ENCODE results near the gene COA4. TPM values are rescaled to one million over a fixed set of nuclear protein-coding genes. Genes with fewer than 3 reads are reported as not detected.

The COA4 gene
- polyA plus RNA-seq, 3 donors, result 46.6 to 57.7 (median 53.4) TPM

GRCh38 chr11:73916435-73916834, 39.8 kb upstream of the COA4 start:
- intact Hi-C loops (cut with micrococcal nuclease), result no loop called here

GRCh38 chr11:73914284-73914683, 37.6 kb upstream of the COA4 start:
- H3K4me1 ChIP-seq (ENCODE audit: control insufficient read depth in 1 of 2, insufficient read depth in 2 of 2, low read length in 2 of 2), result peaks cover 20 to 21% of the 10 kb centered on the region in 2 donors
- DNase-seq, result no peak
- Mint-ChIP-seq H3K4me1 (peaks cover 18% of the 10 kb centered on the region), H3K36me3 (peaks cover 63 to 82% of the 10 kb centered on the region in 2 donors), H3K4me3 (no peak overlapping the region), H3K9me3 (no peaks in the 10 kb centered on the region), H3K27me3 (ENCODE audit: low read depth in 3 of 3) (peaks cover 0 to 4% (median 3%) of the 10 kb centered on the region in 3 donors), H3K27ac (peak overlapping the region in 1 of 7 donors; percentile 34)
- no peak overlapping the region for H3K9ac ChIP-seq (ENCODE audit: insufficient read depth, low read length, poor library complexity, severe bottlenecking)
- no peak overlapping the region for H3K4me3 ChIP-seq (replicated peaks in 1 of 3; ENCODE audit: low read depth in 2 of 3, low read length in 3 of 3)
- H3K27ac ChIP-seq (ENCODE audit: low read depth in 1 of 2, low read length in 2 of 2), result no peak overlapping the region
- 100% methylated on average over 3 of the region's 4 CpGs for WGBS (ENCODE audit: insufficient coverage)
- no peak overlapping the region for H2AFZ ChIP-seq (ENCODE audit: insufficient read depth, low read depth, low read length, poor library complexity, severe bottlenecking)
- TF ChIP-seq CTCF (IDR thresholded peaks at IDR 0.05), result no peak
- H3K9me3 ChIP-seq (replicated peaks in 1 of 2; ENCODE audit: control insufficient read depth in 1 of 2, insufficient read depth in 1 of 2, low read length in 2 of 2), result no peaks in the 10 kb centered on the region
- no peaks in the 10 kb centered on the region for H4K20me1 ChIP-seq (ENCODE audit: insufficient read depth, low read length)
- intact Hi-C loops (cut with micrococcal nuclease), result no loop called here
- H3K4me2 ChIP-seq (replicated peaks; ENCODE audit: extremely low read depth, low read length, poor library complexity, severe bottlenecking), result no peak overlapping the region
- no peaks in the 10 kb centered on the region for H3K27me3 ChIP-seq (ENCODE audit: control insufficient read depth in 2 of 2, insufficient read depth in 2 of 2, low read length in 2 of 2)
- no peaks in the 10 kb centered on the region for H3K79me2 ChIP-seq (ENCODE audit: insufficient read depth, low read length)
- peaks cover 49 to 72% of the 10 kb centered on the region in 2 donors for H3K36me3 ChIP-seq (replicated peaks in 1 of 2; ENCODE audit: control insufficient read depth in 1 of 2, insufficient read depth in 2 of 2, low read length in 2 of 2)

More at GRCh38 chr11:73916435-73916834, 39.8 kb upstream of the COA4 start:
- no peaks in the 10 kb centered on the region for H3K27me3 ChIP-seq (ENCODE audit: control insufficient read depth in 2 of 2, insufficient read depth in 2 of 2, low read length in 2 of 2)
- no peak for DNase-seq
- no peak overlapping the region for H3K9ac ChIP-seq (ENCODE audit: insufficient read depth, low read length, poor library complexity, severe bottlenecking)
- peaks cover 58 to 75% of the 10 kb centered on the region in 2 donors for H3K36me3 Mint-ChIP-seq
- peak overlapping the region in 1 of 7 donors; percentile 57 for H3K27ac Mint-ChIP-seq
- no peaks in the 10 kb centered on the region for H3K9me3 ChIP-seq (replicated peaks in 1 of 2; ENCODE audit: control insufficient read depth in 1 of 2, insufficient read depth in 1 of 2, low read length in 2 of 2)
- H3K27ac ChIP-seq (ENCODE audit: low read depth in 1 of 2, low read length in 2 of 2), result peak overlapping the region in 1 of 2 donors; percentile 3
- H3K79me2 ChIP-seq (ENCODE audit: insufficient read depth, low read length), result no peaks in the 10 kb centered on the region
- no CpG with 5 or more reads among the region's 1 CpG for WGBS (ENCODE audit: insufficient coverage)
- H3K4me1 ChIP-seq (ENCODE audit: control insufficient read depth in 1 of 2, insufficient read depth in 2 of 2, low read length in 2 of 2), result peaks cover 20 to 21% of the 10 kb centered on the region in 2 donors
- H3K27me3 Mint-ChIP-seq (ENCODE audit: low read depth in 3 of 3), result peaks cover 0 to 3% (median 3%) of the 10 kb centered on the region in 3 donors
- H3K4me3 Mint-ChIP-seq, result no peak overlapping the region
- H3K4me1 Mint-ChIP-seq, result peaks cover 18% of the 10 kb centered on the region
- H4K20me1 ChIP-seq (ENCODE audit: insufficient read depth, low read length), result no peaks in the 10 kb centered on the region
- H3K36me3 ChIP-seq (replicated peaks in 1 of 2; ENCODE audit: control insufficient read depth in 1 of 2, insufficient read depth in 2 of 2, low read length in 2 of 2), result peaks cover 39 to 63% of the 10 kb centered on the region in 2 donors
- TF ChIP-seq CTCF (IDR thresholded peaks at IDR 0.05), result no peak
- no peak overlapping the region for H3K4me3 ChIP-seq (replicated peaks in 1 of 3; ENCODE audit: low read depth in 2 of 3, low read length in 3 of 3)
- H3K9me3 Mint-ChIP-seq, result no peaks in the 10 kb centered on the region
- H2AFZ ChIP-seq (ENCODE audit: insufficient read depth, low read depth, low read length, poor library complexity, severe bottlenecking), result no peak overlapping the region
- no peak overlapping the region for H3K4me2 ChIP-seq (replicated peaks; ENCODE audit: extremely low read depth, low read length, poor library complexity, severe bottlenecking)

All from CD14-positive monocyte (primary cell).